Osteoblast (primary cell): ENCODE measurements around the gene LLGL2. TPM values are rescaled to one million over a fixed set of nuclear protein-coding genes. Genes with fewer than 3 reads are reported as not detected.

Experiments
- DNase-seq: peaks from one replicate; pipeline ENCODE4 v3.0.0; 2011; ENCODE audit warnings: low spot score, mixed read lengths; ENCODE audit not compliant: insufficient read length; ENCODE audit errors: missing footprints
- H2AFZ ChIP-seq: 2 replicates; pipeline ENCODE4 v1.6.0; 2011; ENCODE audit warnings: mild to moderate bottlenecking, low read length
- H3K27ac ChIP-seq: 2 replicates; pipeline ENCODE4 v1.5.1; 2011; ENCODE audit warnings: mild to moderate bottlenecking, low read depth, low read length, moderate library complexity
- H3K27me3 ChIP-seq: 2 replicates; pipeline ENCODE4 v1.6.0; 2012; ENCODE audit warnings: mild to moderate bottlenecking, control low read depth, inconsistent platforms, low read length, moderate library complexity; ENCODE audit not compliant: insufficient read depth
- H3K36me3 ChIP-seq: 2 replicates; pipeline ENCODE4 v1.5.1; 2011; ENCODE audit warnings: mild to moderate bottlenecking, low read length, control low read depth, moderate library complexity; ENCODE audit not compliant: insufficient read depth
- H3K4me1 ChIP-seq: 2 replicates; pipeline ENCODE4 v1.5.1; 2011; ENCODE audit warnings: mild to moderate bottlenecking, low read length, control low read depth, moderate library complexity; ENCODE audit not compliant: insufficient read depth
- H3K4me2 ChIP-seq: 2 replicates; pipeline ENCODE4 v1.6.0; 2011; ENCODE audit warnings: mild to moderate bottlenecking, low read length; ENCODE audit not compliant: insufficient read depth
- H3K4me3 ChIP-seq: fragments of 200-600 bp; sonication (generic); 3 replicates; pipeline ENCODE4 v1.5.1; 2012; ENCODE audit warnings: mild to moderate bottlenecking, low read length, inconsistent platforms; ENCODE audit not compliant: insufficient read depth
- H3K79me2 ChIP-seq: 2 replicates; pipeline ENCODE4 v1.6.0; 2012; ENCODE audit warnings: mild to moderate bottlenecking, low read length, control low read depth, inconsistent platforms; ENCODE audit not compliant: insufficient read depth
- H3K9me3 ChIP-seq: 2 replicates; pipeline ENCODE4 v1.5.1; 2011; ENCODE audit warnings: low read depth, low read length, control low read depth
- H4K20me1 ChIP-seq: 2 replicates; pipeline ENCODE4 v1.6.0; 2012; ENCODE audit warnings: mild to moderate bottlenecking, low read length, control low read depth; ENCODE audit not compliant: insufficient read depth
- CTCF ChIP-seq: IDR thresholded peaks from 2 replicates; pipeline ENCODE4 v1.5.1; 2011; ENCODE audit warnings: mild to moderate bottlenecking, low read depth, low read length, moderate library complexity; ENCODE audit errors: extremely low read depth
- total RNA-seq: library from RNA; depleted of rRNA; stranded (reverse); fragments of >200 nt; gene quantifications from 2 replicates; pipeline ENCODE4 v1.2.3, GENCODE V29; 2012

LLGL2 gene
- total RNA-seq, 1 donor = 0.36 TPM

- no peaks in the 10 kb centered on the region for H3K36me3 ChIP-seq
- H3K79me2 ChIP-seq = no peaks in the 10 kb centered on the region
- no peak overlapping the region for H3K4me2 ChIP-seq
- H2AFZ ChIP-seq = no peak overlapping the region
- no peaks in the 10 kb centered on the region for H3K9me3 ChIP-seq
- no peaks in the 10 kb centered on the region for H4K20me1 ChIP-seq
- no peak overlapping the region for H3K4me3 ChIP-seq
- no peak for TF ChIP-seq CTCF
- no peaks in the 10 kb centered on the region for H3K27me3 ChIP-seq
- no peak overlapping the region for H3K27ac ChIP-seq
- no peak for DNase-seq
- H3K4me1 ChIP-seq = peaks cover 4% of the 10 kb centered on the region
Observed at GRCh38 chr17:75566416-75566815, 40.9 kb downstream of the LLGL2 start.

- no peak overlapping the region for H3K4me3 ChIP-seq
- H4K20me1 ChIP-seq = no peaks in the 10 kb centered on the region
- no peaks in the 10 kb centered on the region for H3K36me3 ChIP-seq
- H3K79me2 ChIP-seq = no peaks in the 10 kb centered on the region
- H3K27ac ChIP-seq = no peak overlapping the region
- no peaks in the 10 kb centered on the region for H3K9me3 ChIP-seq
- no peak overlapping the region for H2AFZ ChIP-seq
- H3K4me1 ChIP-seq = peaks cover 4% of the 10 kb centered on the region
- DNase-seq = peak; percentile 55
- no peak overlapping the region for H3K4me2 ChIP-seq
- TF ChIP-seq CTCF = no peak
- H3K27me3 ChIP-seq = no peaks in the 10 kb centered on the region
Observed at GRCh38 chr17:75566834-75567233, 41.3 kb downstream of the LLGL2 start.

- Histone ChIP-seq H3K4me3 (no peak overlapping the region), H3K79me2 (no peaks in the 10 kb centered on the region), H3K4me1 (no peaks in the 10 kb centered on the region), H3K27me3 (no peaks in the 10 kb centered on the region), H3K4me2 (no peak overlapping the region), H3K27ac (no peak overlapping the region), H3K36me3 (no peaks in the 10 kb centered on the region), H4K20me1 (no peaks in the 10 kb centered on the region), H2AFZ (no peak overlapping the region), H3K9me3 (no peaks in the 10 kb centered on the region)
- DNase-seq = peak; percentile 74
- TF ChIP-seq CTCF = no peak
Observed at GRCh38 chr17:75568412-75569255, 43.1 kb downstream of the LLGL2 start.

GRCh38 chr17:75570034-75570676, 44.7 kb downstream of the LLGL2 start:
- no peak for TF ChIP-seq CTCF
- H3K36me3 ChIP-seq = no peaks in the 10 kb centered on the region
- H3K4me3 ChIP-seq = no peak overlapping the region
- H3K9me3 ChIP-seq = no peaks in the 10 kb centered on the region
- no peak overlapping the region for H2AFZ ChIP-seq
- H4K20me1 ChIP-seq = no peaks in the 10 kb centered on the region
- H3K4me1 ChIP-seq = no peaks in the 10 kb centered on the region
- no peak for DNase-seq
- no peaks in the 10 kb centered on the region for H3K27me3 ChIP-seq
- no peaks in the 10 kb centered on the region for H3K79me2 ChIP-seq
- H3K4me2 ChIP-seq = no peak overlapping the region
- no peak overlapping the region for H3K27ac ChIP-seq
